8988T (cell line): ENCODE measurements around the gene LAMP1.
"Not testable (repeated sequence)": the region's sequence is repeated elsewhere in the genome, so short reads cannot be mapped to it uniquely, and the experiment has no call there.

Source experiments
- DNase-seq: peaks from one replicate; pipeline ENCODE4 v3.0.0; 2011

The LAMP1 gene

GRCh38 chr13:113329656-113330312 lies 32.7 kb downstream of the LAMP1 start:
- no peak for DNase-seq

GRCh38 chr13:113332615-113333014 lies 35.6 kb downstream of the LAMP1 start:
- no peak for DNase-seq

- no peak for DNase-seq
Observed at GRCh38 chr13:113333076-113333475, 36.0 kb downstream of the LAMP1 start.

- DNase-seq: no peak
Observed at GRCh38 chr13:113337556-113337955, 40.5 kb downstream of the LAMP1 start.

- DNase-seq: no peak
Observed at GRCh38 chr13:113337976-113338375, 40.9 kb downstream of the LAMP1 start.

- no peak for DNase-seq
Observed at GRCh38 chr13:113338451-113338850, 41.4 kb downstream of the LAMP1 start.

- DNase-seq: no peak
Observed at GRCh38 chr13:113342820-113343691, 46.0 kb downstream of the LAMP1 start.

- DNase-seq: no peak
Observed at GRCh38 chr13:113343692-113343968, 46.6 kb downstream of the LAMP1 start.

- no peak for DNase-seq
Observed at GRCh38 chr13:113345486-113345885, 48.4 kb downstream of the LAMP1 start.

- DNase-seq: not testable (repeated sequence)
Observed at GRCh38 chr13:113347736-113348225, 50.7 kb downstream of the LAMP1 start.

GRCh38 chr13:113348591-113348990 lies 51.6 kb downstream of the LAMP1 start:
- no peak for DNase-seq

- DNase-seq: no peak
Observed at GRCh38 chr13:113349050-113349449, 52.0 kb downstream of the LAMP1 start.

- DNase-seq: no peak
Observed at GRCh38 chr13:113349491-113349890, 52.5 kb downstream of the LAMP1 start.

GRCh38 chr13:113350065-113350937 lies 53.3 kb downstream of the LAMP1 start:
- no peak for DNase-seq

GRCh38 chr13:113350938-113351335 lies 53.9 kb downstream of the LAMP1 start:
- DNase-seq: no peak

- no peak for DNase-seq
Observed at GRCh38 chr13:113351514-113352026, 54.5 kb downstream of the LAMP1 start.

GRCh38 chr13:113353254-113353653 lies 56.2 kb downstream of the LAMP1 start:
- no peak for DNase-seq

- DNase-seq: no peak
Observed at GRCh38 chr13:113354831-113355610, 58.0 kb downstream of the LAMP1 start.

GRCh38 chr13:113355621-113356020 lies 58.6 kb downstream of the LAMP1 start:
- DNase-seq: no peak

GRCh38 chr13:113356596-113356995 lies 59.6 kb downstream of the LAMP1 start:
- DNase-seq: no peak

GRCh38 chr13:113357529-113357928 lies 60.5 kb downstream of the LAMP1 start:
- no peak for DNase-seq

GRCh38 chr13:113358653-113359190 lies 61.7 kb downstream of the LAMP1 start:
- DNase-seq: no peak
